Suprapubic skin (tissue), 4 donors: ENCODE results near the gene SLC12A8.

Experiments
- CTCF ChIP-seq, 2 donors: fragments of 200-600 bp in 1 of 2; fragments of 450-650 bp in 1 of 2; sonication (generic) in 1 of 2; IDR thresholded peaks; one replicate each; pipeline ENCODE4 v1.5.1; 2016 to 2019; ENCODE audit warnings: antibody characterized with exemption in 2 of 2, mild to moderate bottlenecking in 1 of 2, moderate library complexity in 1 of 2
- EP300 ChIP-seq: sonication (generic); formaldehyde crosslinking; IDR thresholded peaks from one replicate; pipeline ENCODE4 v1.6.1; 2017; ENCODE audit warnings: antibody characterized with exemption
- POLR2A ChIP-seq, 2 donors: fragments of 450-650 bp; IDR thresholded peaks; one replicate each; pipeline ENCODE4 v1.6.1; 2017; ENCODE audit warnings: antibody characterized with exemption in 2 of 2, mild to moderate bottlenecking in 2 of 2, moderate library complexity in 2 of 2
- POLR2AphosphoS5 ChIP-seq, 3 donors: sonication (generic); formaldehyde crosslinking; IDR thresholded peaks; one replicate each; pipeline ENCODE4 v1.6.1; 2017; ENCODE audit warnings: antibody characterized with exemption in 3 of 3

DNA sequence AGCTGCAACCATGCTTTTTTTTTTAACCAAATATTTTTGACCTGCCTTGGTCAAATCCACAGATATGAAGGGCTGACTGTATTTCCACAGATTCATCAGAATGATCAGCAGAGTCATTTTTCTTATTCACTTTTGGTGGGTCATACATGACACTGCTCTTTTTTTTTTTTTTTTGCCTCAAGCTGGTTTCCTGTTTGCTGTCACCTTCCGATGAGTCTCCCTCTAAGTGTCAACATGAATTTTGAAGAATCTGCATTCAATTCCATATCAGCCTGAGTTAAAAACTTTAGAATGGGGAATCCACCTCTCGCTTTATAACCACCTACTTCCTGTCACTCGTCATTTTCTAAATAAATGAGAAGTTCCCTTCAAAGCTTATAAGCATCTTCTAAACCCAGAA lies 2.2 kb upstream of the SLC12A8 start:
- TF ChIP-seq POLR2A (IDR thresholded peaks at IDR 0.05) (no peak), CTCF (IDR thresholded peaks at IDR 0.05) (no peak), POLR2AphosphoS5 (IDR thresholded peaks at IDR 0.05) (no peak), EP300 (no peak)
